ENCODE data around the gene GDF10.

Gene GDF10

DNA sequence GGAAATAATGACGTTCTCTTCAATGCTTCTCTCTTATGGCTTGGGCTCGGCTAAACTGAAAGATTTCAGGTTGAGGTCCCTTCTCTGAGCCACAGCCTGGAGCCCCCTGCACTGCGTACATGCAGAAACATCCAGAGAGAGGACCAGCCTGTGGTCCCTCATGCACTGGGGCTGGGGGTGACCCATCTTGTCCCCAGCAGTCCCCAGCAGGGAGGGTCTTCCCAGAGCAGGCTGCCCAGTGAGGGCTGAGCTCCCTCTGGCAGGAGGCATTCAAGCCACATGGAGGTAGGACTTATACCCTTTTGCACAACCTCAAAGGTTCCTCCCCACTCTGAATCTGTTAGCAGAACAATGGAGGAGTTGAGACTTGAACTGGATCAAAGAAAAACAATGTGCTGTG lies 7.4 kb downstream of the GDF10 start:
- no peak overlapping the region for H4K12ac ChIP-seq (ENCODE audit: low read depth, low read length)
- no peak overlapping the region for H3K18ac ChIP-seq (ENCODE audit: low read length)
- no peak overlapping the region for H3K4me3 ChIP-seq (ENCODE audit: low read depth, low read length)
- H3K27me3 ChIP-seq (ENCODE audit: insufficient read depth, low read length), result no peaks in the 10 kb centered on the region
- no peak overlapping the region for H3K4ac ChIP-seq (ENCODE audit: low read depth, low read length)
- DNase-seq, result no peak
- no peak overlapping the region for H3K23ac ChIP-seq (ENCODE audit: low read length)
- H4K8ac ChIP-seq (ENCODE audit: low read depth, low read length), result no peak overlapping the region
- H3K79me1 ChIP-seq (ENCODE audit: low read length), result no peaks in the 10 kb centered on the region
- H3K9me3 ChIP-seq (ENCODE audit: insufficient read depth, low read depth, low read length), result no peaks in the 10 kb centered on the region
- H3K36me3 ChIP-seq (ENCODE audit: control insufficient read depth in 1 of 2, insufficient read depth in 2 of 2, low read length in 2 of 2), result no peaks in the 10 kb centered on the region
- no peak overlapping the region for H2BK5ac ChIP-seq (ENCODE audit: low read depth, low read length, poor library complexity)
- H2AK5ac ChIP-seq (ENCODE audit: low read length), result no peak overlapping the region
- H4K91ac ChIP-seq (ENCODE audit: low read depth, low read length), result no peak overlapping the region
- H3K79me2 ChIP-seq (ENCODE audit: control insufficient read depth, insufficient read depth, low read length, poor library complexity), result no peaks in the 10 kb centered on the region
- no peak overlapping the region for H2AFZ ChIP-seq (ENCODE audit: insufficient read depth, low read length, poor library complexity)
- WGBS (ENCODE audit: extremely low coverage, insufficient coverage, insufficient read length), result no CpG with 5 or more reads among the region's 3 CpGs
- no peak overlapping the region for H2BK12ac ChIP-seq (ENCODE audit: low read length)
- H3K9ac ChIP-seq (ENCODE audit: low read length), result no peak overlapping the region
- no peak overlapping the region for H3K14ac ChIP-seq (ENCODE audit: low read length)
- no peak overlapping the region for H2BK120ac ChIP-seq (ENCODE audit: insufficient read depth, low read length, poor library complexity)
- H3K4me2 ChIP-seq (ENCODE audit: low read length), result no peak overlapping the region
- no peaks in the 10 kb centered on the region for H3K4me1 ChIP-seq (ENCODE audit: control insufficient read depth in 1 of 2, insufficient read depth in 2 of 2, low read length in 2 of 2)
- no peak overlapping the region for H3K27ac ChIP-seq (ENCODE audit: low read depth, low read length)

DNA sequence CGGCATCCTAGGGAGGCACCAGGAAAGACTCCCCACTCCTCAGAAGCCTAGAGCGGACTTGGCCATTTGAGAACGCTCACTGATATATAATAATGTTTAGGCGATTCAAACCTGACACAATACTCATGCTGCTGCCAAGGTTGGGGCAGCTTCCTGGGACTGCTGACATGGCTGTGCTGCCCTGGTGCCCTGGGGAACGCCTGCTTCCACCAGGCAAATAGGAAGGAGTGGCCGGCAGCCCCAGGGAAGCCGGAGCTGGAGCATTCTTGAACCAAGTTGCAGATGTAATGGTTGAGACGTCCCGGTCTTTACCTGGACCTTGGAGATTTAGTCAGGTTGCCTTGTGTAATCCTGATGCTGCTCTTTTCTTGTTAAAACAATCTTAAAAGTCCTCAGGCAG lies 8.8 kb downstream of the GDF10 start:
- Histone ChIP-seq H3K79me2 (ENCODE audit: control insufficient read depth, insufficient read depth, low read length, poor library complexity) (no peaks in the 10 kb centered on the region), H3K27ac (ENCODE audit: low read depth, low read length) (no peak overlapping the region), H2AK5ac (ENCODE audit: low read length) (no peak overlapping the region), H3K4me2 (ENCODE audit: low read length) (no peak overlapping the region), H2BK120ac (ENCODE audit: insufficient read depth, low read length, poor library complexity) (no peak overlapping the region), H3K79me1 (ENCODE audit: low read length) (no peaks in the 10 kb centered on the region), H3K27me3 (ENCODE audit: insufficient read depth, low read length) (no peaks in the 10 kb centered on the region), H3K4ac (ENCODE audit: low read depth, low read length) (no peak overlapping the region), H2BK12ac (ENCODE audit: low read length) (no peak overlapping the region), H2AFZ (ENCODE audit: insufficient read depth, low read length, poor library complexity) (no peak overlapping the region), H4K91ac (ENCODE audit: low read depth, low read length) (no peak overlapping the region), H2BK5ac (ENCODE audit: low read depth, low read length, poor library complexity) (no peak overlapping the region), H3K4me3 (ENCODE audit: low read depth, low read length) (no peak overlapping the region), H3K14ac (ENCODE audit: low read length) (no peak overlapping the region), H3K36me3 (ENCODE audit: control insufficient read depth in 1 of 2, insufficient read depth in 2 of 2, low read length in 2 of 2) (no peaks in the 10 kb centered on the region), H4K12ac (ENCODE audit: low read depth, low read length) (no peak overlapping the region), H3K9me3 (ENCODE audit: insufficient read depth, low read depth, low read length) (no peaks in the 10 kb centered on the region), H3K23ac (ENCODE audit: low read length) (no peak overlapping the region), H3K4me1 (ENCODE audit: control insufficient read depth in 1 of 2, insufficient read depth in 2 of 2, low read length in 2 of 2) (no peaks in the 10 kb centered on the region), H3K18ac (ENCODE audit: low read length) (no peak overlapping the region), H3K9ac (ENCODE audit: low read length) (no peak overlapping the region), H4K8ac (ENCODE audit: low read depth, low read length) (no peak overlapping the region)
- DNase-seq, result no peak
- no CpG with 5 or more reads among the region's 9 CpGs for WGBS (ENCODE audit: extremely low coverage, insufficient coverage, insufficient read length)

DNA sequence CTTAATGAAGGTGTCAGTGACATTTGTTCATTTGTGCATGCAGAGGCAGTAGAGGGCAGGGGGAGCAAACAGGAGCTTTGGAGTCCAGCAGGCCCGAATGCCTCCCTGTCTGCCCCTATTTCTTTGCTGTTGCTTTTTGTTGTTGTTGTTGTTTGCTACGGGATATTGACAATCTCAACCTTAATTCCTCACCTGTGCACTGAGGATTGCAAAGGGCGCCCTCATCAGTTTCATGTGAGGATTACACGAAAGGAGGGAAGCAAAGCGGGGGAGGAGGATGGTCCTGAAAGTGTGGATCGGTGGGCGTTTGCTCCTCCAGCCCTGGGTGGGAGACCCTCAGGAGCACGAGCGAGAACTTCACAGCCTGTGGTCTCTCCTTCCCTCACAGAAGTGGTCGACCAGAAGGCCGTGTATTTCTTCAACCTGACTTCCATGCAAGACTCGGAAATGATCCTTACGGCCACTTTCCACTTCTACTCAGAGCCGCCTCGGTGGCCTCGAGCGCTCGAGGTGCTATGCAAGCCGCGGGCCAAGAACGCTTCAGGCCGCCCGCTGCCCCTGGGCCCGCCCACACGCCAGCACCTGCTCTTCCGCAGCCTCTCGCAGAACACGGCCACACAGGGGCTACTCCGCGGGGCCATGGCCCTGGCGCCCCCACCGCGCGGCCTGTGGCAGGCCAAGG lies 9.6 kb downstream of the GDF10 start:
- no peak overlapping the region for H4K12ac ChIP-seq (ENCODE audit: low read depth, low read length)
- H3K27me3 ChIP-seq (ENCODE audit: insufficient read depth, low read length), result no peaks in the 10 kb centered on the region
- H2AFZ ChIP-seq (ENCODE audit: insufficient read depth, low read length, poor library complexity), result no peak overlapping the region
- H3K4me1 ChIP-seq (ENCODE audit: control insufficient read depth in 1 of 2, insufficient read depth in 2 of 2, low read length in 2 of 2), result no peaks in the 10 kb centered on the region
- H2BK120ac ChIP-seq (ENCODE audit: insufficient read depth, low read length, poor library complexity), result no peak overlapping the region
- no peak overlapping the region for H4K91ac ChIP-seq (ENCODE audit: low read depth, low read length)
- H3K14ac ChIP-seq (ENCODE audit: low read length), result no peak overlapping the region
- H3K4me2 ChIP-seq (ENCODE audit: low read length), result no peak overlapping the region
- H2BK12ac ChIP-seq (ENCODE audit: low read length), result no peak overlapping the region
- H3K4ac ChIP-seq (ENCODE audit: low read depth, low read length), result no peak overlapping the region
- H3K27ac ChIP-seq (ENCODE audit: low read depth, low read length), result no peak overlapping the region
- no CpG with 5 or more reads among the region's 34 CpGs for WGBS (ENCODE audit: extremely low coverage, insufficient coverage, insufficient read length)
- no peaks in the 10 kb centered on the region for H3K9me3 ChIP-seq (ENCODE audit: insufficient read depth, low read depth, low read length)
- no peak overlapping the region for H2AK5ac ChIP-seq (ENCODE audit: low read length)
- no peaks in the 10 kb centered on the region for H3K79me2 ChIP-seq (ENCODE audit: control insufficient read depth, insufficient read depth, low read length, poor library complexity)
- H3K4me3 ChIP-seq (ENCODE audit: low read depth, low read length), result no peak overlapping the region
- no peak overlapping the region for H3K23ac ChIP-seq (ENCODE audit: low read length)
- H3K79me1 ChIP-seq (ENCODE audit: low read length), result no peaks in the 10 kb centered on the region
- no peak overlapping the region for H3K18ac ChIP-seq (ENCODE audit: low read length)
- H3K36me3 ChIP-seq (ENCODE audit: control insufficient read depth in 1 of 2, insufficient read depth in 2 of 2, low read length in 2 of 2), result no peaks in the 10 kb centered on the region
- H4K8ac ChIP-seq (ENCODE audit: low read depth, low read length), result no peak overlapping the region
- no peak overlapping the region for H2BK5ac ChIP-seq (ENCODE audit: low read depth, low read length, poor library complexity)
- no peak overlapping the region for H3K9ac ChIP-seq (ENCODE audit: low read length)
- no peak for DNase-seq

DNA sequence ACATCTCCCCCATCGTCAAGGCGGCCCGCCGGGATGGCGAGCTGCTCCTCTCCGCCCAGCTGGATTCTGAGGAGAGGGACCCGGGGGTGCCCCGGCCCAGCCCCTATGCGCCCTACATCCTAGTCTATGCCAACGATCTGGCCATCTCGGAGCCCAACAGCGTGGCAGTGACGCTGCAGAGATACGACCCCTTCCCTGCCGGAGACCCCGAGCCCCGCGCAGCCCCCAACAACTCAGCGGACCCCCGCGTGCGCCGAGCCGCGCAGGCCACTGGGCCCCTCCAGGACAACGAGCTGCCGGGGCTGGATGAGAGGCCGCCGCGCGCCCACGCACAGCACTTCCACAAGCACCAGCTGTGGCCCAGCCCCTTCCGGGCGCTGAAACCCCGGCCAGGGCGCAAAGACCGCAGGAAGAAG lies 10.1 kb downstream of the GDF10 start:
- Histone ChIP-seq H4K91ac (ENCODE audit: low read depth, low read length) (no peak overlapping the region), H2BK12ac (ENCODE audit: low read length) (no peak overlapping the region), H2AFZ (ENCODE audit: insufficient read depth, low read length, poor library complexity) (no peak overlapping the region), H2AK5ac (ENCODE audit: low read length) (no peak overlapping the region), H3K4ac (ENCODE audit: low read depth, low read length) (no peak overlapping the region), H3K9me3 (ENCODE audit: insufficient read depth, low read depth, low read length) (no peaks in the 10 kb centered on the region), H2BK5ac (ENCODE audit: low read depth, low read length, poor library complexity) (no peak overlapping the region), H3K36me3 (ENCODE audit: control insufficient read depth in 1 of 2, insufficient read depth in 2 of 2, low read length in 2 of 2) (no peaks in the 10 kb centered on the region), H4K8ac (ENCODE audit: low read depth, low read length) (no peak overlapping the region), H3K9ac (ENCODE audit: low read length) (no peak overlapping the region), H3K27me3 (ENCODE audit: insufficient read depth, low read length) (no peaks in the 10 kb centered on the region), H3K27ac (ENCODE audit: low read depth, low read length) (no peak overlapping the region), H3K4me2 (ENCODE audit: low read length) (no peak overlapping the region), H3K4me3 (ENCODE audit: low read depth, low read length) (no peak overlapping the region), H3K23ac (ENCODE audit: low read length) (no peak overlapping the region), H2BK120ac (ENCODE audit: insufficient read depth, low read length, poor library complexity) (no peak overlapping the region), H3K79me2 (ENCODE audit: control insufficient read depth, insufficient read depth, low read length, poor library complexity) (no peaks in the 10 kb centered on the region), H3K79me1 (ENCODE audit: low read length) (no peaks in the 10 kb centered on the region), H3K4me1 (ENCODE audit: control insufficient read depth in 1 of 2, insufficient read depth in 2 of 2, low read length in 2 of 2) (no peaks in the 10 kb centered on the region), H3K18ac (ENCODE audit: low read length) (no peak overlapping the region), H3K14ac (ENCODE audit: low read length) (no peak overlapping the region), H4K12ac (ENCODE audit: low read depth, low read length) (no peak overlapping the region)
- WGBS (ENCODE audit: extremely low coverage, insufficient coverage, insufficient read length), result no CpG with 5 or more reads among the region's 37 CpGs
- DNase-seq, result no peak

All from trophoblast cell (in vitro differentiated cells and primary cell).